NCI-H1694 (cell line): ENCODE measurements around the gene SCN2A.
"Not testable (repeated sequence)": the region's sequence is repeated elsewhere in the genome, so short reads cannot be mapped to it uniquely, and the experiment has no call there.

Source experiments
- DNase-seq: peaks from one replicate; lab custom pipeline; 2025; lab: John Stamatoyannopoulos, UW

The SCN2A gene

DNA sequence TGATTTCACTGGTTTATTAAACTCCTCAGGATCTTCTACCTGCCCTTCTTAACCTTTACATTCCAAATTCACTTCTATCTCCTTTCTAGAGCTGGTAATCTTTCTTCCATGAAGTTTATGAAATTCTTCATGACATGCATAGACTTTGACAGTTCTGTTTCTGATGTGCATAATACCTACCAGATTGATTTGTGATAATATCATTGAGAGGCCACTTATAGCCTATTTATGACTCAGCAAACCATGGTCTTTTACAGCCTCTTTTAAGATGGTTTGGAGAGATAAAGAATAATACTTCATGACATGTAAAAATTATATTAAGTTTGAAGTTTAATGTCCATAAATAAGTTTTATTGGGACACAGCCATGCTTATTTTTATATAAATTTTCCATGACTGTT is 14.0 kb downstream of the SCN2A start:
- no peak for DNase-seq

DNA sequence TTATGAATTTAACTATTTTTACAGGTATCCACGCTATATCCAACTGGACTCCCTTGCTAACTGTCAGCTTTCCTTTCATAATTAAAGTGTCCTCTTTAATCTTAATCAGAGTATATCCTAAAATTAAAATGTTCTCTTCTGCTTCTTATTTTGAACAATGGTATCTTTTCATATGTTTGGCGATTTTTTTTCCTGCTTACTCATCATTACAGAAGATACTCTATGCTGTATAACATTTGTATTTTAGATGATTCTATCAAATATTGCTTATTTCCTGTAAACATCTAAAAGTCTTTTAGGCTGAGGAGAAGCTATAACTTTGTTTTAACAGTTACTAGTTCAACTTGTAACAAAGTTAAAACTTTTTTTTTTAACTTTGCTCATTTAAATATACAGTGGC is 17.4 kb downstream of the SCN2A start:
- no peak for DNase-seq

DNA sequence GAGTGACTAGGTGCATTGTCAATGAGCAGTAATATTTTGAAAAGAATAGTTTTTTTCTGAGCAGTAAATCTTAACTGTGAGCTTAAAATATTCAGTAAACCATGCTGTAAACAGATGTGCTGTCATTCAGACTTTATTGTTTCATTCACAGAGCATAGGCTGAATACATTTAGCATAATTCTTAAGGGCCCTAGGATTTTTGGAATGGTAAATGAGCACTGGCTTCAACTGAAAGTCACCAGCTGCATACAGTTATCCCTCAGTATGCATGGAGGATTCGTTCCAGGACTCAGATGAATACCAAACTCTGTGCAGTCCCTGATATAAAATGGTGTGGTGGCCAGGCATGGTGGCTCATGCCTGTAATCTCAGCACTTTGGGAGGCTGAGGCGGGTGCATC is 21.1 kb downstream of the SCN2A start:
- not testable (repeated sequence) for DNase-seq

DNA sequence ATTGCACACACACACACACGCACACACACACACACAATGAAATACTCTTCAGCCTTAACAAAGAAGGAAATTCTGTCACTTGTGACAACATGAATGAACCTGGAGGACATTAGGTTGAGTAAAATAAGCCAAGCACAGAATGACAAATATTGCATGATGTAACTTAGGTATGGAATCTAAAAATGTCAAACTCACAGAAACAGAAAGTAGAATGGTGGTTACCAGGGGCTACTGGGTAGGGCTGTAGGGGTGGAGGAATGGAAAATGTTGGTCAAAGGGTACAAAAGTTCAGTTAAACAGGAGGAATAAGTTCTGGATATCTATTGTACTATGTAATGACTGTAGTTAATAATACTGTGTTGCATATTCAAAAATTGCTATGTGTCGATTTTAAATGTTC is 29.5 kb downstream of the SCN2A start:
- DNase-seq, result no peak

DNA sequence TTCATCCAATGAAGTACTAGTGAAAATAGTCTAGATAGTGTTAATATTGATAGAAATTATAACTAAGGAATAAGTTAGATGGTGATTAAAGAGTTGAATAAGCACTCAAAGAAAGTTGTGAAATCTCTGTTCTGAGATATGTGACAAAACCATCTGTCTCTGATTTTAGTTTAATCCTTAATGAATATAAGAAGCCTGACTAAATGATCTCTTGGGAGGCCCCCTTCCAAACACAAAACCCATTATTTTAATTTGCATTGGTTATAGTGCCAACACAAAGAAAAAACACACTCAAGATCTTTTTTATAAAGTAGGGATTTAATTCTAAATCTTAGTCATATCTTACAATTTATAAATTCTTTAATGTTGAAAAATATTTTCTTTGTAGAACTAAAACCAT is 34.0 kb downstream of the SCN2A start:
- DNase-seq, result no peak

DNA sequence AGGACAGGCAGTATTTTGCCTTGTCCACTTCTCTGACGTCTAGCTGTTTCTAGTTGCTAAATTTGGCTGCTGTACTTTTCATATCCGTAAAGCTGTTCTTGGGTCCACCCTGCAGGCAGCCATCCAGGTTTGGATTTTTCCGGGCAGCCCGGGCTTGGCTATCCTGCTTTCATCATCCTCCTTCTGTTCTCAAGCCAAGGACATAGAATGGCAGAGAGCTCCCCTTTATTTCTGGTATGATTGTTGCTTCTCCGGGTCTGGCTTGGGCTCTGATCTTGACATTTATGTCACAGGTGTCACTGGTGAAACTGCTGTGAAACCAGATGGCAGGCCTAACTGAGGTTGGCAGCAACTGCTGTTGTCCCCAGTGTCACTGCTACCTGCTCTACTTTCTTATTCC is 35.5 kb downstream of the SCN2A start:
- DNase-seq, result peak; percentile 29

DNA sequence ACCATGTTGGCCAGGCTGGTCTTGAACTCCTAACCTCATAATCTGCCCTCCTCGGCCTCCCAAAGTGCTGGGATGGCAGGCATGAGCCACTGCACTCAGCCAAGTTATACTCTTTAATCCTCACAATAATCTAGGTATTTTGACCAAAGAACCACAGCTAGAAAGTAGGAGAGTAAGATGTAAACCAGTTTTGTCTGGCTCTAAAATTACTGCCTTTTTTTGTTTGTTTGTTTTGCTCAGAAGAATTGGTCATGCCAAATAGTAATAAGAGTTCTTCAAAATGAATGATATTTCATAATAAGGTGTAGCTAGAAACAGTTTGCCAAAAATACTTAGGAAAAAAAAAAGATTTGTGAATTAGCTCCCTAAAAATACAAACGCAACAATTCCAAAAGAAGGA is 36.7 kb downstream of the SCN2A start:
- no peak for DNase-seq

DNA sequence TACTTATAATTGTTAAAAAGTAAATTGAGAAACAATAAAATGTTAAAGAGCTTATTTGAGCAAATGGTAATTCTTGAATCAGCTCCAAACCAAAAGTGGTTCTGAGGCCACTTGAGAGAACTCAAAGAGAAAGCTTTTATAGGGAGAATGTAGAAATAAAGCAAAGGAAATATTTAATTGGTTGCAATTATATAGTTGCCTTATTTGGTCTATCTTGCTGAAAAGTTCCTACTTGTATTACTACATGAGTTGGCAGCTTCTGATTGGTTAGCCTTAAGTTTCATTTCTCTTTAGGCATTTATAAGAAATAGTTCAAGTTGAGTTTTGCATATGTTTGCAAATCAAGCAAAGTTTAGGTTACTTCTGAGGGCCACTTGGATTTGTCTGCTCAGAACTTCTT is 38.1 kb downstream of the SCN2A start:
- DNase-seq, result no peak

DNA sequence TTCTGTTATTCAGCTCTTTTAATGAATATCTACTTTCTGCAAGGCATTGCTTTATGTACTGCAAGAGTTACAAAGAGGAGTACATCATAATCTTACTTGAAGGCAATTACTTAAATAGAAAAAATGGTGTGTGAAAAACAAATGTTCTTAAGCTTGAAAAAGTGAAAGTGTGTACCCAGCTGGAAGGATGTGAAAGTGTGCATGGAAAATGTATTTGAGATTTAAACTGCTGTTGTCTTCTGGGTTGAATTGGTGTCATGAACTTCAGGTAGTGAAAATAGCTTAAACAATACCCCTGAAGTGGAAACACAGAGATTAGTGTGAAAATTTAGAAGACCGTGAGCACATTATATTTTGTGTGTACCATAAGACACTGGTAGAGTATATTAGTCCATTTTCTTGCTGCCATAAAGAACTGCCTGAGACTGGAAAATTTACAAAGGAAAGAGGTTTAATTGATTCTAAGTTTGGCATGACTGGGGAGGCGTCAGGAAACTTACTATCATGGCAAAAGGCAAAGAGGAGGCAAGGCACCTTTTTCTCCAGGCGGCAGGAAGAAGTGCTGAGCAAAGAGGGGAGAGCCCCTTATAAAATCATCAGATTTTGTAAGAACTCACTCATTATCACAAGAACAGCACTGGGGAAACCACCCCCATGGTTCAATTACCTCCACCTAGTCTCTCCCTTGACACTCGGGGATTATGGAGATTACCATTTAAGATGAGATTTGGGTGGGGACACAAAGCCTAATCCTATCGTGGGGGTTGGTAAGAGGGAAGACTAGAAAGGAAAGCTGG is 38.8 kb downstream of the SCN2A start:
- DNase-seq, result no peak

DNA sequence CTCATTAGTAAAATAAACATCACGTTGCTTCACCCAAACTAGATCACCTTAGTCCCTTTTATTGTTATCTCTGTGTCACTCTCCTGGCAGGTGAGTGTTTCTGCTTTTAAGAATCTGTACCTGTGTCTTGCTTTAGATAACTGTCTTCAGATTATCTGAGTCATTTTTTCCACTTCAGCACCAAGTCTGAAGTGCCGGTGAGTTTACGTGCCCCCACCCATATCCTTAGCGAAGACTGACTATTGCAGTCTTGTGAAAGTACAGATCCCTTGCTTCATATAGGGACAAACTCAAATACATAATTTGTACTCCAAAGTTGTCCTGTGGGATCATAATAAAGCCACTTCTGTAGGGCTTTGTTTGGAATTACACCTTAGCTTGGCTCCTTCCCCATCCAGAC is 41.1 kb downstream of the SCN2A start:
- no peak for DNase-seq

DNA sequence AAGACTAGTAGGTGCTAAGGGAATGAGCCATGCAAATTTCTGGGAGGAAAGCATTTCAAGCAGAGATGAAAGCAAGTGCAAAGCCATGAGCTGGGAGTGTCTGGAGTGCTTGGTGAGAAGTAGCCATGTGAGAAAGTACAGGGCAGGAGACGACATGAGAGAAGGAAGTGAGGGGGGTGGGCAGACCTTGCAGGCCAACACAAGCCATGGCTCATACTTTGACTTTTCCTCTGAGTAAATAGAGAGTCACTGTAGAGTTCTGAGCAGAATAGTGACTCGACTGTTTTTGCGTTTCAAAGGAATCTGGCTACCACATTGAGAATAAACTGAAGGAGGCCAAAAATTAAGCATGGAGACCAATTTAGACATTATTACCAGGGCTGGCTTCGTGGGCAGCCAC is 42.2 kb downstream of the SCN2A start:
- DNase-seq, result no peak

DNA sequence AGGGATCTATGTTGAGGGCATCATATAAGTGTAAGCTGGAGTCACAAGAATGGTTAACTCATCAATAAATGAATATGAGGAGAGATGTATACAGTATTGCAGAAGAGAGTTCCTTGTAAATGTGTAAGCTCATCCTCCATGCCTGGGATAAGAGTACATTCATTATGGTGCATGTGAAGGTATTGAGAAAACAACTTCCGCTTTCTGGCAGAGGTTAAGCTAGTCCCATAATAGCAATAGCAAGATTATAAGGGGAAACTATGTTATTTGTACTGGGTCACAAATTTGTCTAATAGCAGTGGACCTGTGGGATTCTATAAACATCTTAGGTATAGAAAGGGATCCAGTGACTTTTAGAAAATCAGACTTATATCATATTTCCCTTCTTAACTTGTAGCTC is 44.1 kb downstream of the SCN2A start:
- no peak for DNase-seq

DNA sequence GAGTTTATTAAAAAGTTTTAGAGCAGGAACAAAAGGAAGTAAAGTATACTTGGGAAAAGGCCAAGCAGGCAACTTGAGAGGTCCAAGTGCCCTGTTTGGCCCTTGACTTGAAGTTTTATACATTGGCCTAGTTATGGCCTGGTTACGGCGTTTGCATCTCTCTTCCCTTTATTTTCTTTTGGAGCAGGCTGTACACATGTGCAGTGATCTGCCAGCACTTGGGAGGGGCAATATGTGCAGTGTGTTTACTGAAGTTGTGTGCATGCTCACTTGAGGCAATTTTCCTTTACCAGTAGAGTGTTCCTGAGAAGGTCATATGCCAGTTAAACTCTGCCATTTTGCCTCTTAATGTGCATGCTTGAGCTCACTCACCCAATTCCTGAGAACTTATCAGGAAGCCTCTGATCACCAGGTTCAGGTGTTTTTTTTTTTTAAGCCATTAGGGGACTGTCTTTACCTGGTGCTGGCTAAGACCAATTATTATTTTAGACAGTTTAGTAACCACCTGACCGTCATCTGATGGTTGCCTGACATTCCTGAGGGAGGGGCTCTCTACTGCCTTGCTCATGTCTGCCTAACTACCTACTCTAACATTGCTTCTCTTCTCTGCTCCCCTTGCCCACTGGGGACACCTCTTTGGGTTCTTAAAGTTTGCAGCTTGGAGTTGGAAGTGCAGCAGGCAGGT is 48.0 kb downstream of the SCN2A start:
- DNase-seq, result no peak

DNA sequence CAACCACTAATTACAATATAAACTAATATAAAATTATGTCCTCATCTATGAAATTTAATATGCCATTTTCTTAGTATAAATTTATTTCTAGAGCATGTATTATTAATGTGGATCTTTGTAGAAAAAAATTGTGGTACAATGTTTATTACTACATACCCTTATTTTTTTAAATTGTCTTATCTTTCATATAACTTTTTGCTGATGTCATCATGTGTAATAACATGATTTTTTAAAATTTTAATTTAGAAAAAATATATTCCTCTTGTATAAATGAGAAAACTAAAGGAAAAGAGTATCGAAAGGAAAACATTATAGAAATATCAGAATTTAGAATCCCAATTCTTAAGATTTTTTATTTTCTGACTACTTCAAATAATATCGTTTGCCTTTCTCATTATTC is 49.9 kb downstream of the SCN2A start:
- no peak for DNase-seq

DNA sequence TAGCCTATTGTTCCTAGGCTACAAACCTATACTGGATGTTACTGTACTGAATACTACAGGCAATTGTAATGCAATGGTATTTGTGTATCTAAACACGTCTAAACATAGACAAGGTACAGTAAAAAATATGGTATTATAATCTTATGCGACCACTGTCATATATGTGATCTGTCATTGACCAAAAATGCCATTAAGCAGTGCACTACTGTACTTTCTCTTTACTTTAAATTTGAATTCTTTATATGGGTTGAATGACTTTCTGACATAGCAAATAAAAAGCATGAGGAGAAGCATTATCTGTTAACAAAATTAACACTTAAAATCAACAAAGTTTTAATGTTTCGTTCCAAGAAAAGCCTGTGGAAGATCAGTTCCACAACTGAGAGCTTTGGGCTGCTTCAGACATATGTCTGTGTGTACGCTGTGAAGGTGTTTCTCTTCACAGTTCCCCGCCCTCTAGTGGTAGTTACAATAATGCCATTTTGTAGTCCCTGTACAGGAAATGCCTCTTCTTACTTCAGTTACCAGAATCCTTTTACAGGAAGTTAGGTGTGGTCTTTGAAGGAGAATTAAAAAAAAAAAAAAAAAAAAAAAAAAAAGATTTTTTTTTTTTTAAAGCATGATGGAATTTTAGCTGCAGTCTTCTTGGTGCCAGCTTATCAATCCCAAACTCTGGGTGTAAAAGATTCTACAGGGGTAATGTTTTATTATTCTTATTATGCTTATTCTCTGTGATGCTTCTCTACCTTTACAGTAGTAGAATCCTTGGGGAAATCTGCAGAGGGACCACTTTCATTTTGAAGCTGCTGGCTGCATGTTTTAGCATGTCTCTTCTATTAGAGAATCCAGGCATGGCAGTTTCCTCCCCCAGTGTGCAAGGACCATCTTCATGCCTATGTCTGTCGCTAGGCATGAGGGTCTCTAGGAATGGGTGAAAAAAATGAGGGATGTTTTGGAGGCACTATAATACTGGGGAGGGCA is 54.5 kb downstream of the SCN2A start:
- peak; percentile 97 for DNase-seq

DNA sequence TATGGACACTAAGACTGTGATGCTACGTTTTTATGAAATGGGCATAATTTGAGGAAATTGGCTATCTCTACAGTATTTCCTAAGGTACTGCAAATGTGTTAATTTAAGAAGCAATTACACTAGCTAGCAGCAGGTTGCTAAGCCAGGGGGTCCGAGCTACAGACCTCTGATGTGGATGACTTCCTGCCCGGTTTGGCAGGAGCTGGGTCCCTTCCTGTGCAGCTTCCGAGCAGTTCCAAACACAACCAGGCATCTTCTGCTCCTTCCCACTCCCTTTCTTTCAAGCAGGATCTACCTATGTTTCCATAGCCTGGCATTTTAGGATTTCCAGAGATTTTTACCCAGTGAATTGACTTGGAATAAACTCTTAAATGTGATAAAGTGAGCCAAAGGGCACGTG is 55.7 kb downstream of the SCN2A start:
- DNase-seq, result no peak

DNA sequence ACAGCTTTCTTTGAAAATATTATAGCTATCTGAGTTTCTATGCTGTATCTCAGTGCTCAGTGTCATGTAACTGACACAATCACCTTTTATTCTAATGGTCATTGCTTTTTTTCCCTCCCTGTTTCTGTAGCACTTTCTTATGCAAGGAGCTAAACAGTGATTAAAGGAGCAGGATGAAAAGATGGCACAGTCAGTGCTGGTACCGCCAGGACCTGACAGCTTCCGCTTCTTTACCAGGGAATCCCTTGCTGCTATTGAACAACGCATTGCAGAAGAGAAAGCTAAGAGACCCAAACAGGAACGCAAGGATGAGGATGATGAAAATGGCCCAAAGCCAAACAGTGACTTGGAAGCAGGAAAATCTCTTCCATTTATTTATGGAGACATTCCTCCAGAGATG is 56.4 kb downstream of the SCN2A start:
- DNase-seq, result no peak

DNA sequence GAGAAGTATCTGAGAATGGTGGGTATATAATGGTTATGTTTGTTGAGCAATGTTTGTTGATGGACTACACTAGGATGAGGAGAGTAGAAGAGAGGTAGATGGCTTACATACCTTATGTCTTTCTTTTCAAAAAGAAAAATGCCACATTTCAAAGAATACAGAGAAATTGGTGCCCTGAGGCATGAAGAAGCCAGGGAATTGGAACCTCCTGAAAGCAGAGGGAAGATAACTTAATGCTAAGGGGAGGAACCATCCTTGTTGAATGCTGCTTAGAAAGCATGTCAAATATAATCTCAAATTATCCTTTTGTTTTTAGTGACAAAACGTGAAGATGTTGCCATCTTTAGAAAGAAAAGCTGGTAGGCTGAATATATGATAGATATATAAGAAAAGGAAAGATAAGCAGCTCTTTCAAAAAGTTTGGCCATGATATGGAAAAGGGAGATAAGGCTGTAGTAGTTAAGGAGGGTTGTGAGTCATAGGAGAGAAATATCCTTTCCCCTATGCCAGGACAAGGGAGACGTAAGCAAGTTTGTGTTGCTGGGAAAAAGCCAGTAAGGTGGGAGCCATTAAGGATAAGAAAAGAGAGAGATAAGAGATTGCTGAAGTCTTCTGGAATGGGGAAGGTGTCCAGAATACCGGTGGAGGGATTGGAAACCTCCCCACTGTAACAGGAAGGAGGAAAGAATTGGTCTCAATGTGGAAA is 66.3 kb downstream of the SCN2A start:
- no peak for DNase-seq

DNA sequence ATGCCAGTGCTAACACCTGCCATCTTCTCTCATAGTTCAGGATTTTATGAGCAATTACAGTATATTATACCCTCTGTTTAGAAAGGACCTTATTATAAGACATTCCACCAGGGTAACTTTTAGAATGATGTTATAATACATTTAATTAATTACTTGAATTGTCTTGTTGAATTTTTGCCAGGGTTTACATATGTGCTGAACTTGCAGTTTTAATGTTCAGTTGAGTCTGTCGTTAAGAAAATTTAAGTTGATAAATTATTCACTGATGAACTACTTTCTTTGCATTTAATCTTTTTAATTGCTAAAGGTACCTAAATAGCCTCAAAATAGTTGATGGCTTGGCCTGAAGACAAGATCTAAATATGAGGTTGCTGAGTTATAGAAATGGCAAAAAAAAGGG is 68.1 kb downstream of the SCN2A start:
- no peak for DNase-seq

DNA sequence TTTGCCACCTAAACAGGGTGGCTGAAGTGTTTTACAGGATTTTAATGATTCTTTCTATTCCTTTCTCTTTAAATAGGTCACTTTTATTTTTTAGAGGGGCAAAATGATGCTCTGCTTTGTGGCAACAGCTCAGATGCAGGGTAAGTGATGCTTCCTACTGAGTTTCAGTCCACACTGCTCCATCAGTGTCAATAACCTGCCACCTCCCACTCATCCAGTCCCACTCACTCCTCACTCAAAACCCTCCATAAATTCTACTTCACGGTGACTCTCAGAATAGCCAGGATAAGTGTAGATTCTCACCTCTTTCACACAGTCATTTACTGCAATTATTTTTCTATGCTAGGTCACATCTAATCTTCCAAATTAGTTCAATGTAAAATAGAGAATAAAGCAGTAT is 72.7 kb downstream of the SCN2A start:
- no peak for DNase-seq

DNA sequence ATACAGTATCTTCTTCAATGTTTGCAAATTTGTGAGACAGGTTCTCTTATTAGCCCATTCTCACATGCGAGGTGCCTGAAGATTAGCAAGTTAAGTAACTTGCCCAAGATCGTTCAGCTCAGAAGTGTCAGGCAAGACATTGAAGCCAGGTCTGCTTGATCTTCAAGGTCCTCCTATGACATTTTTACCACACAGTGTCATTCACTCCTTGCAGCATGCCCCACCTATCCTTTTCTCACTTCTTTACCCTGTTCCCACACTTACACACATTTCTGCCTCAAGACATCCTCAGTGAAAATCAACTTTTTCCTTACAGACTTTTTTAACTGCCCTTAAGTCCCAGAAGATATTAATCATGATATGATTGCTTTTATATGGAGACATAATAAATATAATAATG is 73.8 kb downstream of the SCN2A start:
- DNase-seq, result no peak

DNA sequence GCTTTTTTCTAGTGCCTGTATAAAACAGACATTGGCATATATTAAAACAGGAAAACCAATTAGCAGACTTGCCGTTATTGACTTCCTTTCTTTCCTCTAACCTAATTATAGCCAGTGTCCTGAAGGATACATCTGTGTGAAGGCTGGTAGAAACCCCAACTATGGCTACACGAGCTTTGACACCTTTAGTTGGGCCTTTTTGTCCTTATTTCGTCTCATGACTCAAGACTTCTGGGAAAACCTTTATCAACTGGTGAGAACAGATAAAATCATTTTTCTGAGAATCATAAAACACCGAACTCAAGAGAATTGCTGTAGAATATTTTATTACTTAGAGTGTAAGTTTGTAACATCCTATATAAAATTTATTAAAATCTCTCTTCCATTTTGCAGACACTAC is 74.3 kb downstream of the SCN2A start:
- DNase-seq, result no peak
